ENCODE data around the gene POLR3K. TPM values are rescaled to one million over a fixed set of nuclear protein-coding genes. Genes with fewer than 3 reads are reported as not detected.

The POLR3K gene
- total RNA-seq: 2.6 and 5.6 TPM in 2 replicates

- peak; percentile 98 for DNase-seq (ENCODE audit: low read depth)
- TF ChIP-seq CTCF (IDR thresholded peaks at IDR 0.05; ENCODE audit: insufficient read depth, low read depth, low read length): no peak
- peak within 1 kb of the TSS; percentile 81 for H3K4me3 ChIP-seq (ENCODE audit: low read depth, low read length)
Observed at GRCh38 chr16:53346-54236, at the start of gene POLR3K, which contains the start of gene SNRNP25. TSS of gene POLR3K (minus strand) at chr16:53608. CDS start at chr16:53586, 22 bp downstream. TSS of gene SNRNP25 (plus strand) at chr16:53828. CDS start at chr16:54017, 189 bp downstream.

GRCh38 chr16:102060-102855 is 48.9 kb upstream of the POLR3K start:
- DNase-seq (ENCODE audit: low read depth): peak; percentile 75
- TF ChIP-seq CTCF (IDR thresholded peaks at IDR 0.05; ENCODE audit: insufficient read depth, low read depth, low read length): no peak
- no peak overlapping the region for H3K4me3 ChIP-seq (ENCODE audit: low read depth, low read length)

GRCh38 chr16:101586-101985 is 48.2 kb upstream of the POLR3K start:
- DNase-seq (ENCODE audit: low read depth): no peak
- TF ChIP-seq CTCF (IDR thresholded peaks at IDR 0.05; ENCODE audit: insufficient read depth, low read depth, low read length): no peak
- H3K4me3 ChIP-seq (ENCODE audit: low read depth, low read length): no peak overlapping the region

GRCh38 chr16:100989-101388 is 47.6 kb upstream of the POLR3K start:
- no peak for DNase-seq (ENCODE audit: low read depth)
- no peak for TF ChIP-seq CTCF (IDR thresholded peaks at IDR 0.05; ENCODE audit: insufficient read depth, low read depth, low read length)
- H3K4me3 ChIP-seq (ENCODE audit: low read depth, low read length): no peak overlapping the region

- no peak for DNase-seq (ENCODE audit: low read depth)
- TF ChIP-seq CTCF (IDR thresholded peaks at IDR 0.05; ENCODE audit: insufficient read depth, low read depth, low read length): no peak
Observed at GRCh38 chr16:97822-98221, 44.4 kb upstream of the POLR3K start.

GRCh38 chr16:96935-97381 is 43.5 kb upstream of the POLR3K start:
- peak; percentile 98 for TF ChIP-seq CTCF (IDR thresholded peaks at IDR 0.05; ENCODE audit: insufficient read depth, low read depth, low read length)

More at GRCh38 chr16:97822-98221, 44.4 kb upstream of the POLR3K start:
- H3K4me3 ChIP-seq (ENCODE audit: low read depth, low read length): no peak overlapping the region

More at GRCh38 chr16:96935-97381, 43.5 kb upstream of the POLR3K start:
- no peak overlapping the region for H3K4me3 ChIP-seq (ENCODE audit: low read depth, low read length)
- DNase-seq (ENCODE audit: low read depth): peak; percentile 90

Data from fibroblast of villous mesenchyme (primary cell).